HEK293 (cell line): ENCODE data around the gene FDX2.

Experiments
- CTCF ChIA-PET: fragments of 350-600 bp; formaldehyde crosslinking; extraction: SDS; loops from one replicate; lab custom pipeline; 2021; ENCODE audit warnings: antibody characterized with exemption; lab: Yijun Ruan, JAX
- POLR2A ChIA-PET: fragments of 300-600 bp; formaldehyde crosslinking; extraction: SDS; loops from one replicate; lab custom pipeline; 2020; ENCODE audit warnings: antibody characterized with exemption, inconsistent platforms; lab: Yijun Ruan, JAX
- H3K27ac ChIP-seq: fragments of 200-500 bp; sonication (Bioruptor generic); 2 replicates; pipeline ENCODE4 v1.5.1; 2014; ENCODE audit warnings: low read depth, low read length, control low read depth, inconsistent platforms; ENCODE audit errors: extremely low read depth
- H3K36me3 ChIP-seq, 2 experiments: fragments of 200-500 bp in 1 of 2; sonication (Bioruptor generic) in 1 of 2; 1 replicate in 1 of 2; 2 replicates in 1 of 2; pipeline ENCODE4 v1.5.1; 2014 to 2017; ENCODE audit warnings: inconsistent platforms in 2 of 2, low read length in 2 of 2; ENCODE audit not compliant: control insufficient read depth in 2 of 2, insufficient read depth in 1 of 2
- H3K4me1 ChIP-seq: fragments of 200-500 bp; sonication (Bioruptor generic); 2 replicates; pipeline ENCODE4 v1.5.1; 2014; ENCODE audit warnings: mild to moderate bottlenecking, low read length, inconsistent platforms; ENCODE audit not compliant: control insufficient read depth, insufficient read depth
- H3K4me3 ChIP-seq: 2 replicates; pipeline ENCODE4 v1.5.1; 2011; ENCODE audit warnings: low read depth, mild to moderate bottlenecking, control low read depth, low read length, moderate library complexity
- H3K9me3 ChIP-seq: fragments of 200-500 bp; sonication (Bioruptor generic); 2 replicates; pipeline ENCODE4 v1.5.1; 2014; ENCODE audit warnings: low read depth, low read length, inconsistent platforms; ENCODE audit not compliant: control insufficient read depth, insufficient read depth
- BCL11B ChIP-seq: fragments of 450-650 bp; formaldehyde crosslinking; IDR thresholded peaks from 2 replicates; pipeline ENCODE4 v1.5.1; 2016; ENCODE audit warnings: low read depth, missing biosample characterization, missing genetic modification characterization
- GLI4 ChIP-seq: fragments of 450-650 bp; formaldehyde crosslinking; IDR thresholded peaks from 2 replicates; pipeline ENCODE4 v1.5.1; 2016; ENCODE audit warnings: missing biosample characterization, missing genetic modification characterization
- GLIS2 ChIP-seq: fragments of 450-650 bp; formaldehyde crosslinking; IDR thresholded peaks from 2 replicates; pipeline ENCODE4 v1.5.1; 2016; ENCODE audit warnings: missing biosample characterization, missing genetic modification characterization
- KLF1 ChIP-seq: fragments of 450-650 bp; formaldehyde crosslinking; IDR thresholded peaks from 2 replicates; pipeline ENCODE4 v1.5.1; 2016; ENCODE audit warnings: missing biosample characterization, missing genetic modification characterization
- KLF17 ChIP-seq: fragments of 450-650 bp; formaldehyde crosslinking; IDR thresholded peaks from 2 replicates; pipeline ENCODE4 v1.5.1; 2016; ENCODE audit warnings: missing biosample characterization, missing genetic modification characterization
- SCRT1 ChIP-seq: fragments of 450-650 bp; formaldehyde crosslinking; IDR thresholded peaks from 2 replicates; pipeline ENCODE4 v1.5.1; 2016; ENCODE audit warnings: missing biosample characterization, missing genetic modification characterization, borderline replicate concordance
- SCRT2 ChIP-seq: fragments of 450-650 bp; formaldehyde crosslinking; IDR thresholded peaks from 2 replicates; pipeline ENCODE4 v1.5.1; 2016; ENCODE audit warnings: missing biosample characterization, missing genetic modification characterization
- SP7 ChIP-seq: fragments of 450-650 bp; formaldehyde crosslinking; IDR thresholded peaks from 2 replicates; pipeline ENCODE4 v1.5.1; 2016; ENCODE audit warnings: missing biosample characterization, missing genetic modification characterization
- ZBTB17 ChIP-seq: fragments of 450-650 bp; formaldehyde crosslinking; IDR thresholded peaks from 2 replicates; pipeline ENCODE4 v1.5.1; 2016; ENCODE audit warnings: missing biosample characterization, missing genetic modification characterization
- ZFHX2 ChIP-seq: fragments of 450-650 bp; formaldehyde crosslinking; conservative IDR thresholded peaks from 2 replicates; pipeline ENCODE4 v1.5.1; 2016; ENCODE audit warnings: missing biosample characterization, missing genetic modification characterization
- ZNF155 ChIP-seq: fragments of 450-650 bp; formaldehyde crosslinking; IDR thresholded peaks from 2 replicates; pipeline ENCODE4 v1.5.1; 2016; ENCODE audit warnings: missing biosample characterization, missing genetic modification characterization
- ZNF184 ChIP-seq: fragments of 450-650 bp; IDR thresholded peaks from 2 replicates; pipeline ENCODE4 v1.5.1; 2018; ENCODE audit warnings: missing biosample characterization, mild to moderate bottlenecking, missing genetic modification characterization
- ZNF2 ChIP-seq: fragments of 450-650 bp; formaldehyde crosslinking; IDR thresholded peaks from 2 replicates; pipeline ENCODE4 v1.5.1; 2016; ENCODE audit warnings: missing biosample characterization, missing genetic modification characterization
- ZNF24 ChIP-seq: fragments of 450-650 bp; formaldehyde crosslinking; IDR thresholded peaks from 2 replicates; pipeline ENCODE4 v1.5.1; 2016; ENCODE audit warnings: missing biosample characterization, missing genetic modification characterization
- ZNF311 ChIP-seq: fragments of 450-650 bp; formaldehyde crosslinking; IDR thresholded peaks from 2 replicates; pipeline ENCODE4 v1.5.1; 2017; ENCODE audit warnings: missing biosample characterization, missing genetic modification characterization, borderline replicate concordance
- ZNF335 ChIP-seq: fragments of 450-650 bp; formaldehyde crosslinking; conservative IDR thresholded peaks from 2 replicates; pipeline ENCODE4 v1.5.1; 2016; ENCODE audit warnings: missing biosample characterization, missing genetic modification characterization
- ZNF510 ChIP-seq: fragments of 450-650 bp; formaldehyde crosslinking; IDR thresholded peaks from 2 replicates; pipeline ENCODE4 v1.5.1; 2018; ENCODE audit warnings: mild to moderate bottlenecking, missing genetic modification characterization, missing biosample characterization; ENCODE audit not compliant: insufficient replicate concordance
- ZNF585B ChIP-seq: fragments of 450-650 bp; formaldehyde crosslinking; IDR thresholded peaks from 2 replicates; pipeline ENCODE4 v1.5.1; 2016; ENCODE audit warnings: missing biosample characterization, missing genetic modification characterization
- ZNF600 ChIP-seq: fragments of 450-650 bp; formaldehyde crosslinking; IDR thresholded peaks from 2 replicates; pipeline ENCODE4 v1.5.1; 2016; ENCODE audit warnings: missing biosample characterization, missing genetic modification characterization
- ZNF830 ChIP-seq: fragments of 450-650 bp; IDR thresholded peaks from 2 replicates; pipeline ENCODE4 v1.5.0; 2018; ENCODE audit warnings: missing biosample characterization, missing genetic modification characterization, low read depth, mild to moderate bottlenecking, moderate library complexity
- ZSCAN16 ChIP-seq: fragments of 450-650 bp; formaldehyde crosslinking; IDR thresholded peaks from 2 replicates; pipeline ENCODE4 v1.5.1; 2016; ENCODE audit warnings: missing biosample characterization, missing genetic modification characterization
- TF ChIP-seq, protein P1 (sequence below): fragments of 450-650 bp; formaldehyde crosslinking; IDR thresholded peaks from 2 replicates; pipeline ENCODE4 v1.5.1; 2016; ENCODE audit warnings: missing biosample characterization, missing genetic modification characterization
- TF ChIP-seq, protein P2 (sequence below): fragments of 450-650 bp; formaldehyde crosslinking; optimal IDR thresholded peaks from 2 replicates; pipeline ENCODE3; 2016; ENCODE audit warnings: missing biosample characterization, mild to moderate bottlenecking, missing genetic modification characterization
- TF ChIP-seq, protein P3 (sequence below): fragments of 450-650 bp; formaldehyde crosslinking; IDR thresholded peaks from 2 replicates; pipeline ENCODE4 v1.5.1; 2016; ENCODE audit warnings: missing biosample characterization, missing genetic modification characterization, borderline replicate concordance
- TF ChIP-seq, protein P4 (sequence below): fragments of 450-650 bp; formaldehyde crosslinking; IDR thresholded peaks from 2 replicates; pipeline ENCODE4 v1.5.1; 2017; ENCODE audit warnings: missing biosample characterization, missing genetic modification characterization
- TF ChIP-seq, protein P5 (sequence below): fragments of 450-650 bp; formaldehyde crosslinking; IDR thresholded peaks from 2 replicates; pipeline ENCODE4 v1.5.1; 2016; ENCODE audit warnings: missing biosample characterization, missing genetic modification characterization

The FDX2 gene

DNA sequence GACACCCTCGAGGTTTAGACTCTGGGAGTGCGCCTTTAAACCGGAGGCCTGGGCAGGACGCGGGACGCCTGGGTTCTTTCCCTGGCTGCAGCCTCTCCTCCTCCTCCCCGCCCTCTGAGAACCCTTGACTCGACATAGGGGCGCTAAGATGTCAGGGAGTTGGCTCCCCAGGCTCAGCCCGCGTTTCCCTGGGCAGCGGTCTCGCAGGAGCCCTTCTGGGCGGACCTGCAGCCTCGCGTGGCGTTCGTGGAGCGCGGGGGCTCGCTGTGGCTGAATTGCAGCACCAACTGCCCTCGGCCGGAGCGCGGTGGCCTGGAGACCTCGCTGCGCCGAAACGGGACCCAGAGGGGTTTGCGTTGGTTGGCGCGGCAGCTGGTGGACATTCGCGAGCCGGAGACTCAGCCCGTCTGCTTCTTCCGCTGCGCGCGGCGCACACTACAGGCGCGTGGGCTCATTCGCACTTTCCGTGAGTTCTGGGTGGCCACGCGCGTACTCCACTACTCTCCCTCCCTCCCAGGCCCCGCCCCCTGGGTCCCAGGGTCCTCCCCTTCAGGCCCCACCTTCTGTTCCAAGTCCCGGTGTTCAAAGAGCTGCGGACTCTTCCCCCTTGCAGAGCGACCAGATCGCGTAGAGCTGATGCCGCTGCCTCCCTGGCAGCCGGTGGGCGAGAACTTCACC lies 24.8 kb downstream of the FDX2 start (continued):
- TF ChIP-seq, protein P1, sequence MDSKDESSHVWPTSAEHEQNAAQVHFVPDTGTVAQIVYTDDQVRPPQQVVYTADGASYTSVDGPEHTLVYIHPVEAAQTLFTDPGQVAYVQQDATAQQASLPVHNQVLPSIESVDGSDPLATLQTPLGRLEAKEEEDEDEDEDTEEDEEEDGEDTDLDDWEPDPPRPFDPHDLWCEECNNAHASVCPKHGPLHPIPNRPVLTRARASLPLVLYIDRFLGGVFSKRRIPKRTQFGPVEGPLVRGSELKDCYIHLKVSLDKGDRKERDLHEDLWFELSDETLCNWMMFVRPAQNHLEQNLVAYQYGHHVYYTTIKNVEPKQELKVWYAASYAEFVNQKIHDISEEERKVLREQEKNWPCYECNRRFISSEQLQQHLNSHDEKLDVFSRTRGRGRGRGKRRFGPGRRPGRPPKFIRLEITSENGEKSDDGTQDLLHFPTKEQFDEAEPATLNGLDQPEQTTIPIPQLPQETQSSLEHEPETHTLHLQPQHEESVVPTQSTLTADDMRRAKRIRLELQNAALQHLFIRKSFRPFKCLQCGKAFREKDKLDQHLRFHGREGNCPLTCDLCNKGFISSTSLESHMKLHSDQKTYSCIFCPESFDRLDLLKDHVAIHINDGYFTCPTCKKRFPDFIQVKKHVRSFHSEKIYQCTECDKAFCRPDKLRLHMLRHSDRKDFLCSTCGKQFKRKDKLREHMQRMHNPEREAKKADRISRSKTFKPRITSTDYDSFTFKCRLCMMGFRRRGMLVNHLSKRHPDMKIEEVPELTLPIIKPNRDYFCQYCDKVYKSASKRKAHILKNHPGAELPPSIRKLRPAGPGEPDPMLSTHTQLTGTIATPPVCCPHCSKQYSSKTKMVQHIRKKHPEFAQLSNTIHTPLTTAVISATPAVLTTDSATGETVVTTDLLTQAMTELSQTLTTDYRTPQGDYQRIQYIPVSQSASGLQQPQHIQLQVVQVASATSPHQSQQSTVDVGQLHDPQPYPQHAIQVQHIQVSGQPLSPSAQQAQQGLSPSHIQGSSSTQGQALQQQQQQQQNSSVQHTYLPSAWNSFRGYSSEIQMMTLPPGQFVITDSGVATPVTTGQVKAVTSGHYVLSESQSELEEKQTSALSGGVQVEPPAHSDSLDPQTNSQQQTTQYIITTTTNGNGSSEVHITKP (tag by site-specific recombination), result peak; percentile 48; the same call in 1 of the 2 replicates
- TF ChIP-seq ZNF600 (tag by site-specific recombination) (peak; percentile 58; the same call in 1 of the 2 replicates), KLF17 (peak; percentile 45; the same call in 1 of the 2 replicates)
- TF ChIP-seq, protein P2, sequence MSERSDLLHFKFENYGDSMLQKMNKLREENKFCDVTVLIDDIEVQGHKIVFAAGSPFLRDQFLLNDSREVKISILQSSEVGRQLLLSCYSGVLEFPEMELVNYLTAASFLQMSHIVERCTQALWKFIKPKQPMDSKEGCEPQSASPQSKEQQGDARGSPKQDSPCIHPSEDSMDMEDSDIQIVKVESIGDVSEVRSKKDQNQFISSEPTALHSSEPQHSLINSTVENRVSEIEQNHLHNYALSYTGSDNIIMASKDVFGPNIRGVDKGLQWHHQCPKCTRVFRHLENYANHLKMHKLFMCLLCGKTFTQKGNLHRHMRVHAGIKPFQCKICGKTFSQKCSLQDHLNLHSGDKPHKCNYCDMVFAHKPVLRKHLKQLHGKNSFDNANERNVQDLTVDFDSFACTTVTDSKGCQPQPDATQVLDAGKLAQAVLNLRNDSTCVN (tag by site-specific recombination), result peak; percentile 89

GRCh38 chr19:10290357-10290875 lies 25.4 kb downstream of the FDX2 start:
- Histone ChIP-seq H3K27ac (no peak overlapping the region), H3K4me1 (peaks cover 4% of the 10 kb centered on the region; the same call in 1 of the 2 replicates), H3K4me3 (peak overlapping the region; percentile 41), H3K36me3 (peaks cover 0 to 5% of the 10 kb centered on the region in 2 experiments; a peak in 1 of 3 replicates), H3K9me3 (no peaks in the 10 kb centered on the region)
- POLR2A ChIA-PET, result interaction anchor here (1.1 to 2.0 kb wide), 8 partner anchors 13 to 90 kb away, joined by 3 to 16 read pairs (median 10); partner anchors contain the start of genes ICAM1, RAVER1 and TYK2
- CTCF ChIA-PET, result interaction anchor here (0.6 to 3.2 kb wide), 5 partner anchors 9 to 126 kb away, joined by 3 to 13 read pairs (median 5); partner anchors contain the start of gene ICAM1
- peak; percentile 75 for TF ChIP-seq ZNF335 (tag by site-specific recombination)
- peak; percentile 59 for TF ChIP-seq ZBTB17 (tag by site-specific recombination)
- 0 out of 2 replicates have a peak, but pooled peaks have one; percentile 4 for TF ChIP-seq KLF1 (tag by site-specific recombination)
- TF ChIP-seq, protein P3, sequence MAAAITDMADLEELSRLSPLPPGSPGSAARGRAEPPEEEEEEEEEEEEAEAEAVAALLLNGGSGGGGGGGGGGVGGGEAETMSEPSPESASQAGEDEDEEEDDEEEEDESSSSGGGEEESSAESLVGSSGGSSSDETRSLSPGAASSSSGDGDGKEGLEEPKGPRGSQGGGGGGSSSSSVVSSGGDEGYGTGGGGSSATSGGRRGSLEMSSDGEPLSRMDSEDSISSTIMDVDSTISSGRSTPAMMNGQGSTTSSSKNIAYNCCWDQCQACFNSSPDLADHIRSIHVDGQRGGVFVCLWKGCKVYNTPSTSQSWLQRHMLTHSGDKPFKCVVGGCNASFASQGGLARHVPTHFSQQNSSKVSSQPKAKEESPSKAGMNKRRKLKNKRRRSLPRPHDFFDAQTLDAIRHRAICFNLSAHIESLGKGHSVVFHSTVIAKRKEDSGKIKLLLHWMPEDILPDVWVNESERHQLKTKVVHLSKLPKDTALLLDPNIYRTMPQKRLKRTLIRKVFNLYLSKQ (tag by site-specific recombination), result no peak
- TF ChIP-seq ZSCAN16 (tag by site-specific recombination), result no peak
- TF ChIP-seq SP7, result no peak
- no peak for TF ChIP-seq GLI4 (tag by site-specific recombination)
- TF ChIP-seq ZNF184 (tag by site-specific recombination), result no peak
- no peak for TF ChIP-seq ZFHX2
- TF ChIP-seq, protein P4, sequence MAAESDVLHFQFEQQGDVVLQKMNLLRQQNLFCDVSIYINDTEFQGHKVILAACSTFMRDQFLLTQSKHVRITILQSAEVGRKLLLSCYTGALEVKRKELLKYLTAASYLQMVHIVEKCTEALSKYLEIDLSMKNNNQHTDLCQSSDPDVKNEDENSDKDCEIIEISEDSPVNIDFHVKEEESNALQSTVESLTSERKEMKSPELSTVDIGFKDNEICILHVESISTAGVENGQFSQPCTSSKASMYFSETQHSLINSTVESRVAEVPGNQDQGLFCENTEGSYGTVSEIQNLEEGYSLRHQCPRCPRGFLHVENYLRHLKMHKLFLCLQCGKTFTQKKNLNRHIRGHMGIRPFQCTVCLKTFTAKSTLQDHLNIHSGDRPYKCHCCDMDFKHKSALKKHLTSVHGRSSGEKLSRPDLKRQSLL (tag by site-specific recombination), result 0 out of 2 replicates have a peak, but pooled peaks have one; percentile 20
- no peak for TF ChIP-seq ZNF2 (tag by site-specific recombination)
- TF ChIP-seq SCRT2, result no peak
- TF ChIP-seq ZNF585B, result no peak
- no peak for TF ChIP-seq BCL11B
- no peak for TF ChIP-seq ZNF830 (tag by site-specific recombination)
- TF ChIP-seq, protein P5, sequence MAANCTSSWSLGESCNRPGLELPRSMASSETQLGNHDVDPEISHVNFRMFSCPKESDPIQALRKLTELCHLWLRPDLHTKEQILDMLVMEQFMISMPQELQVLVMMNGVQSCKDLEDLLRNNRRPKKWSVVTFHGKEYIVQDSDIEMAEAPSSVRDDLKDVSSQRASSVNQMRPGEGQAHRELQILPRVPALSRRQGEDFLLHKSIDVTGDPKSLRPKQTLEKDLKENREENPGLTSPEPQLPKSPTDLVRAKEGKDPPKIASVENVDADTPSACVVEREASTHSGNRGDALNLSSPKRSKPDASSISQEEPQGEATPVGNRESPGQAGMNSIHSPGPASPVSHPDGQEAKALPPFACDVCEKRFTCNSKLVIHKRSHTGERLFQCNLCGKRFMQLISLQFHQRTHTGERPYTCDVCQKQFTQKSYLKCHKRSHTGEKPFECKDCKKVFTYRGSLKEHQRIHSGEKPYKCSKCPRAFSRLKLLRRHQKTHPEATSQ (tag by site-specific recombination), result no peak
- no peak for TF ChIP-seq ZNF510 (tag by site-specific recombination)
- no peak for TF ChIP-seq SCRT1 (tag by site-specific recombination)
- TF ChIP-seq ZNF24 (tag by site-specific recombination), result no peak
- no peak for TF ChIP-seq ZNF311 (tag by site-specific recombination)
- TF ChIP-seq GLIS2, result no peak
- no peak for TF ChIP-seq ZNF155 (tag by site-specific recombination)
